ENCODE results near the gene ABCC11. TPM values are rescaled to one million over a fixed set of nuclear protein-coding genes. Genes with fewer than 3 reads are reported as not detected.
A peak's percentile ranks its signal among the peaks of the same experiment; 100 is the strongest.

The ABCC11 gene
- total and polyA plus RNA-seq, 2 of the 13 experiments (the other 11 are each of a cell fraction or from before 2014, with no cell fraction given), result 1.0 to 1.4 TPM

DNA sequence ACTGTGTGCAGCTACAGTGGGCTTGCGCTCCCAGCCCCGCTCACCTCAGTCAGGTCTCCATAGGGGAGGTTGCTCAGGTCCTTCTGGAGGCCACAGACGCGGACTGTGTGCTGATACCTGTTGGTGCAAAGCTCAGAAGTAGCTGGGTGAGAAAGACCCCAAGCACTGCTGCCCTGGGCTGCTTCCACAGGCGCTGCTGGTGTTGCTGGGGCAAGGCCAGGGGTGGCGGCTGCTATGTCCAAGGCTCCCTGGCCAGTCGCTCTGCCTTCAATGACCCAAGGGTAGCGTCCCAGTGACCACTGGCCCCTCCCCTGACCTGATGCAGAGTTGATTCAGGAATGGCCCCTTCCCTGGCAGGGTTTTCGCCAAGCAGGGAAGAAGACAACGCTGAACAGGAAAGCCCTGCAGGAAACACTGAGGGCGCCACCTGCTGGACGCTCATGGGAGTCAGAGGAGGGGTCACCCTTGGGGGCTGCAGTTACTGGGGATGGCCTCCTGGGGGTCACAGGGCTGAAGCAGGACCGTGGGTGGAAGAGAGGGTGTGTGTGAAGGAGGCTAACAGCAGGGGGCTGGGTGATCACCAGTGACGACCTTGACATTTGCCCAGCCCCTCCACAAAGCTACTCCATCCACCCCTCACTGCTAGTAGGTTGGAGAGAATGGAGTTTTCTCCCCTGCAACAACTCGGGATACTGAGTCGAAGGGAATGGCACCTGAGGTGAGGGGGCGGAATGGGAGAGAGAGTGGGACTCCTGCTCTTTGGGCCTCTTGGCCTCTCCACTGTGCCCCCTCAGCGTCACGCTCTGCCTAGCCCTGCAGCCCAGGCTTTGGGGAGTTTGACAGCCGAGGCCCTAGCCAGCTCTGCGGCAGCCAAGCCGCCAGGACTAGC, 129.9 kb downstream of the ABCC11 start (continued):
- TF ChIP-seq, protein P1, sequence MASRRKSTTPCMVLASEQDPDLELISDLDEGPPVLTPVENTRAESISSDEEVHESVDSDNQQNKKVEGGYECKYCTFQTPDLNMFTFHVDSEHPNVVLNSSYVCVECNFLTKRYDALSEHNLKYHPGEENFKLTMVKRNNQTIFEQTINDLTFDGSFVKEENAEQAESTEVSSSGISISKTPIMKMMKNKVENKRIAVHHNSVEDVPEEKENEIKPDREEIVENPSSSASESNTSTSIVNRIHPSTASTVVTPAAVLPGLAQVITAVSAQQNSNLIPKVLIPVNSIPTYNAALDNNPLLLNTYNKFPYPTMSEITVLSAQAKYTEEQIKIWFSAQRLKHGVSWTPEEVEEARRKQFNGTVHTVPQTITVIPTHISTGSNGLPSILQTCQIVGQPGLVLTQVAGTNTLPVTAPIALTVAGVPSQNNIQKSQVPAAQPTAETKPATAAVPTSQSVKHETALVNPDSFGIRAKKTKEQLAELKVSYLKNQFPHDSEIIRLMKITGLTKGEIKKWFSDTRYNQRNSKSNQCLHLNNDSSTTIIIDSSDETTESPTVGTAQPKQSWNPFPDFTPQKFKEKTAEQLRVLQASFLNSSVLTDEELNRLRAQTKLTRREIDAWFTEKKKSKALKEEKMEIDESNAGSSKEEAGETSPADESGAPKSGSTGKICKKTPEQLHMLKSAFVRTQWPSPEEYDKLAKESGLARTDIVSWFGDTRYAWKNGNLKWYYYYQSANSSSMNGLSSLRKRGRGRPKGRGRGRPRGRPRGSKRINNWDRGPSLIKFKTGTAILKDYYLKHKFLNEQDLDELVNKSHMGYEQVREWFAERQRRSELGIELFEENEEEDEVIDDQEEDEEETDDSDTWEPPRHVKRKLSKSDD (CRISPR knock-in tag; IDR thresholded peaks at IDR 0.05; ENCODE audit: low read depth), result 0 out of 2 replicates have a peak, but pooled peaks have one; percentile 53
- TF ChIP-seq, protein P2, sequence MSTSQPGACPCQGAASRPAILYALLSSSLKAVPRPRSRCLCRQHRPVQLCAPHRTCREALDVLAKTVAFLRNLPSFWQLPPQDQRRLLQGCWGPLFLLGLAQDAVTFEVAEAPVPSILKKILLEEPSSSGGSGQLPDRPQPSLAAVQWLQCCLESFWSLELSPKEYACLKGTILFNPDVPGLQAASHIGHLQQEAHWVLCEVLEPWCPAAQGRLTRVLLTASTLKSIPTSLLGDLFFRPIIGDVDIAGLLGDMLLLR (CRISPR knock-in tag; IDR thresholded peaks at IDR 0.05), result peak; percentile 67; the same call in 1 of the 2 replicates
- TF ChIP-seq, protein P3, sequence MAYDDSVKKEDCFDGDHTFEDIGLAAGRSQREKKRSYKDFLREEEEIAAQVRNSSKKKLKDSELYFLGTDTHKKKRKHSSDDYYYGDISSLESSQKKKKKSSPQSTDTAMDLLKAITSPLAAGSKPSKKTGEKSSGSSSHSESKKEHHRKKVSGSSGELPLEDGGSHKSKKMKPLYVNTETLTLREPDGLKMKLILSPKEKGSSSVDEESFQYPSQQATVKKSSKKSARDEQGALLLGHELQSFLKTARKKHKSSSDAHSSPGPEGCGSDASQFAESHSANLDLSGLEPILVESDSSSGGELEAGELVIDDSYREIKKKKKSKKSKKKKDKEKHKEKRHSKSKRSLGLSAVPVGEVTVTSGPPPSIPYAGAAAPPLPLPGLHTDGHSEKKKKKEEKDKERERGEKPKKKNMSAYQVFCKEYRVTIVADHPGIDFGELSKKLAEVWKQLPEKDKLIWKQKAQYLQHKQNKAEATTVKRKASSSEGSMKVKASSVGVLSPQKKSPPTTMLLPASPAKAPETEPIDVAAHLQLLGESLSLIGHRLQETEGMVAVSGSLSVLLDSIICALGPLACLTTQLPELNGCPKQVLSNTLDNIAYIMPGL (CRISPR knock-in tag; IDR thresholded peaks at IDR 0.05; ENCODE audit: borderline replicate concordance in 1 of 2, low read depth in 1 of 2), result peak; percentile 25 to 73; a peak in 2 of 4 replicates
- TF ChIP-seq KMT2A (CRISPR knock-in tag; IDR thresholded peaks at IDR 0.05), result 0 out of 2 replicates have a peak, but pooled peaks have one; percentile 20
- TF ChIP-seq XRCC5 (optimal IDR thresholded peaks at IDR 0.05; ENCODE audit: low read length), result peak; percentile 97
- TF ChIP-seq, protein P4, sequence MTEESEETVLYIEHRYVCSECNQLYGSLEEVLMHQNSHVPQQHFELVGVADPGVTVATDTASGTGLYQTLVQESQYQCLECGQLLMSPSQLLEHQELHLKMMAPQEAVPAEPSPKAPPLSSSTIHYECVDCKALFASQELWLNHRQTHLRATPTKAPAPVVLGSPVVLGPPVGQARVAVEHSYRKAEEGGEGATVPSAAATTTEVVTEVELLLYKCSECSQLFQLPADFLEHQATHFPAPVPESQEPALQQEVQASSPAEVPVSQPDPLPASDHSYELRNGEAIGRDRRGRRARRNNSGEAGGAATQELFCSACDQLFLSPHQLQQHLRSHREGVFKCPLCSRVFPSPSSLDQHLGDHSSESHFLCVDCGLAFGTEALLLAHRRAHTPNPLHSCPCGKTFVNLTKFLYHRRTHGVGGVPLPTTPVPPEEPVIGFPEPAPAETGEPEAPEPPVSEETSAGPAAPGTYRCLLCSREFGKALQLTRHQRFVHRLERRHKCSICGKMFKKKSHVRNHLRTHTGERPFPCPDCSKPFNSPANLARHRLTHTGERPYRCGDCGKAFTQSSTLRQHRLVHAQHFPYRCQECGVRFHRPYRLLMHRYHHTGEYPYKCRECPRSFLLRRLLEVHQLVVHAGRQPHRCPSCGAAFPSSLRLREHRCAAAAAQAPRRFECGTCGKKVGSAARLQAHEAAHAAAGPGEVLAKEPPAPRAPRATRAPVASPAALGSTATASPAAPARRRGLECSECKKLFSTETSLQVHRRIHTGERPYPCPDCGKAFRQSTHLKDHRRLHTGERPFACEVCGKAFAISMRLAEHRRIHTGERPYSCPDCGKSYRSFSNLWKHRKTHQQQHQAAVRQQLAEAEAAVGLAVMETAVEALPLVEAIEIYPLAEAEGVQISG (CRISPR knock-in tag; IDR thresholded peaks at IDR 0.05), result peak; percentile 63
- TF ChIP-seq ZSCAN21 (CRISPR knock-in tag; IDR thresholded peaks at IDR 0.05; ENCODE audit: borderline replicate concordance), result peak; percentile 32; the same call in 1 of the 2 replicates
- 0 out of 4 replicates have a peak, but pooled peaks of 1 of the 2 experiments have one; percentile 18 for TF ChIP-seq NR2F1 (CRISPR knock-in tag; IDR thresholded peaks at IDR 0.05)
- TF ChIP-seq, protein P5, sequence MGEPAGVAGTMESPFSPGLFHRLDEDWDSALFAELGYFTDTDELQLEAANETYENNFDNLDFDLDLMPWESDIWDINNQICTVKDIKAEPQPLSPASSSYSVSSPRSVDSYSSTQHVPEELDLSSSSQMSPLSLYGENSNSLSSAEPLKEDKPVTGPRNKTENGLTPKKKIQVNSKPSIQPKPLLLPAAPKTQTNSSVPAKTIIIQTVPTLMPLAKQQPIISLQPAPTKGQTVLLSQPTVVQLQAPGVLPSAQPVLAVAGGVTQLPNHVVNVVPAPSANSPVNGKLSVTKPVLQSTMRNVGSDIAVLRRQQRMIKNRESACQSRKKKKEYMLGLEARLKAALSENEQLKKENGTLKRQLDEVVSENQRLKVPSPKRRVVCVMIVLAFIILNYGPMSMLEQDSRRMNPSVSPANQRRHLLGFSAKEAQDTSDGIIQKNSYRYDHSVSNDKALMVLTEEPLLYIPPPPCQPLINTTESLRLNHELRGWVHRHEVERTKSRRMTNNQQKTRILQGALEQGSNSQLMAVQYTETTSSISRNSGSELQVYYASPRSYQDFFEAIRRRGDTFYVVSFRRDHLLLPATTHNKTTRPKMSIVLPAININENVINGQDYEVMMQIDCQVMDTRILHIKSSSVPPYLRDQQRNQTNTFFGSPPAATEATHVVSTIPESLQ (CRISPR knock-in tag; conservative IDR thresholded peaks at IDR 0.05), result no peak
- TF ChIP-seq, protein P6, sequence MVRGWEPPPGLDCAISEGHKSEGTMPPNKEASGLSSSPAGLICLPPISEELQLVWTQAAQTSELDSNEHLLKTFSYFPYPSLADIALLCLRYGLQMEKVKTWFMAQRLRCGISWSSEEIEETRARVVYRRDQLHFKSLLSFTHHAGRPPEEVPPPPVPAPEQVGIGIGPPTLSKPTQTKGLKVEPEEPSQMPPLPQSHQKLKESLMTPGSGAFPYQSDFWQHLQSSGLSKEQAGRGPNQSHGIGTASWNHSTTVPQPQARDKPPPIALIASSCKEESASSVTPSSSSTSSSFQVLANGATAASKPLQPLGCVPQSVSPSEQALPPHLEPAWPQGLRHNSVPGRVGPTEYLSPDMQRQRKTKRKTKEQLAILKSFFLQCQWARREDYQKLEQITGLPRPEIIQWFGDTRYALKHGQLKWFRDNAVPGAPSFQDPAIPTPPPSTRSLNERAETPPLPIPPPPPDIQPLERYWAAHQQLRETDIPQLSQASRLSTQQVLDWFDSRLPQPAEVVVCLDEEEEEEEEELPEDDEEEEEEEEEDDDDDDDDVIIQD (CRISPR knock-in tag; IDR thresholded peaks at IDR 0.05; ENCODE audit: low read depth), result no peak
- TF ChIP-seq, protein P7, sequence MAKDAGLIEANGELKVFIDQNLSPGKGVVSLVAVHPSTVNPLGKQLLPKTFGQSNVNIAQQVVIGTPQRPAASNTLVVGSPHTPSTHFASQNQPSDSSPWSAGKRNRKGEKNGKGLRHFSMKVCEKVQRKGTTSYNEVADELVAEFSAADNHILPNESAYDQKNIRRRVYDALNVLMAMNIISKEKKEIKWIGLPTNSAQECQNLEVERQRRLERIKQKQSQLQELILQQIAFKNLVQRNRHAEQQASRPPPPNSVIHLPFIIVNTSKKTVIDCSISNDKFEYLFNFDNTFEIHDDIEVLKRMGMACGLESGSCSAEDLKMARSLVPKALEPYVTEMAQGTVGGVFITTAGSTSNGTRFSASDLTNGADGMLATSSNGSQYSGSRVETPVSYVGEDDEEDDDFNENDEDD (CRISPR knock-in tag; IDR thresholded peaks at IDR 0.05; ENCODE audit: borderline replicate concordance), result no peak
- TF ChIP-seq KAT8 (CRISPR knock-in tag; IDR thresholded peaks at IDR 0.05), result 0 out of 2 replicates have a peak, but pooled peaks have one; percentile 25

Data from HepG2 (cell line).